Keratinocyte (primary cell): ENCODE results near the gene LRRC42. TPM values are rescaled to one million over a fixed set of nuclear protein-coding genes. Genes with fewer than 3 reads are reported as not detected.

Experiments
- DNase-seq: peaks from one replicate; pipeline ENCODE4 v3.0.0-alpha.2; 2011; ENCODE audit warnings: low read depth, missing footprints, low spot score
- FAIRE-seq: peaks from 2 replicates; lab custom pipeline; 2011; peaks lifted over from hg19 to GRCh38; lab: Jason Lieb, UNC
- H2AFZ ChIP-seq: 2 replicates; pipeline ENCODE4 v1.6.0; 2012; ENCODE audit warnings: low read length, control low read depth, inconsistent platforms; ENCODE audit not compliant: control insufficient read depth
- H3K27ac ChIP-seq: 2 replicates; pipeline ENCODE4 v1.5.1; 2011; ENCODE audit warnings: low read length; ENCODE audit not compliant: control insufficient read depth, insufficient read depth
- H3K27me3 ChIP-seq: 3 replicates; pipeline ENCODE4 v1.6.0; 2011; ENCODE audit warnings: low read length; ENCODE audit not compliant: control insufficient read depth, insufficient read depth; ENCODE audit errors: extremely low read depth
- H3K36me3 ChIP-seq, 2 experiments: 2 replicates in 1 of 2; 3 replicates in 1 of 2; pipeline ENCODE4 v1.5.1; 2011; ENCODE audit warnings: low read length in 2 of 2, mild to moderate bottlenecking in 1 of 2; ENCODE audit not compliant: control insufficient read depth in 2 of 2, insufficient read depth in 2 of 2; ENCODE audit errors: extremely low read depth in 1 of 2
- H3K4me1 ChIP-seq: 3 replicates; pipeline ENCODE4 v1.5.1; 2011; ENCODE audit warnings: low read length; ENCODE audit not compliant: control insufficient read depth, insufficient read depth; ENCODE audit errors: extremely low read depth
- H3K4me2 ChIP-seq: 3 replicates; pipeline ENCODE4 v1.6.0; 2011; ENCODE audit warnings: low read depth, low read length; ENCODE audit not compliant: control insufficient read depth, insufficient read depth; ENCODE audit errors: extremely low read depth
- H3K4me3 ChIP-seq, 3 experiments: fragments of 200-600 bp in 1 of 3; sonication (generic) in 1 of 3; 2 replicates in 2 of 3; 3 replicates in 1 of 3; pipeline ENCODE4 v1.5.1; 2011 to 2016; ENCODE audit warnings: low read length in 3 of 3, mild to moderate bottlenecking in 3 of 3, control low read depth in 2 of 3, inconsistent platforms in 1 of 3, low read depth in 1 of 3, mixed read lengths in 1 of 3, mixed run types in 1 of 3, moderate library complexity in 1 of 3; ENCODE audit not compliant: control insufficient read depth in 2 of 3, insufficient read depth in 2 of 3; ENCODE audit errors: extremely low read depth in 1 of 3
- H3K79me2 ChIP-seq: 2 replicates; pipeline ENCODE4 v1.6.0; 2012; ENCODE audit warnings: low read length; ENCODE audit not compliant: control insufficient read depth, insufficient read depth
- H3K9ac ChIP-seq: 3 replicates; pipeline ENCODE4 v1.6.0; 2011; ENCODE audit warnings: low read length; ENCODE audit not compliant: control insufficient read depth, insufficient read depth; ENCODE audit errors: extremely low read depth
- H3K9me1 ChIP-seq: 3 replicates; pipeline ENCODE4 v1.6.0; 2011; ENCODE audit warnings: low read length; ENCODE audit not compliant: control insufficient read depth, insufficient read depth; ENCODE audit errors: extremely low read depth
- H3K9me3 ChIP-seq: 2 replicates; pipeline ENCODE4 v1.5.1; 2012; ENCODE audit warnings: low read depth, low read length; ENCODE audit not compliant: control insufficient read depth
- H4K20me1 ChIP-seq: 3 replicates; pipeline ENCODE4 v1.6.0; 2011; ENCODE audit warnings: low read length; ENCODE audit not compliant: control insufficient read depth, insufficient read depth; ENCODE audit errors: extremely low read depth
- CTCF ChIP-seq, 3 experiments: IDR thresholded peaks in 1 of 3; conservative IDR thresholded peaks in 1 of 3; optimal IDR thresholded peaks in 1 of 3; 2 replicates in 2 of 3; 3 replicates in 1 of 3; pipeline versions ENCODE3 to v1.5.1; 2011; ENCODE audit warnings: low read length in 3 of 3, mild to moderate bottlenecking in 3 of 3, moderate library complexity in 2 of 3, control low read depth in 1 of 3, inconsistent platforms in 1 of 3; ENCODE audit not compliant: insufficient read depth in 2 of 3; ENCODE audit errors: extremely low read depth in 1 of 3
- EZH2 ChIP-seq: IDR thresholded peaks from one replicate; pipeline ENCODE4 v1.6.1; 2012; ENCODE audit warnings: inconsistent platforms, mild to moderate bottlenecking, low read length, moderate library complexity
- dilution Hi-C: fragments of 300-500 bp; cut with MboI; formaldehyde crosslinking; loops from one replicate; pipeline ENCODE4 v1.7.0; 2020; ENCODE audit warnings: low sequenced_read_pairs; ENCODE audit not compliant: extremely low pct_ligation_motif_present
- polyA plus RNA-seq, 5 experiments: library from polyadenylated mRNA; depleted of rRNA in 3 of 5; stranded (reverse) in 3 of 5; stranded (forward) in 1 of 5; unstranded in 1 of 5; fragments of >200 nt; gene quantifications; 1 replicate in 1 of 5; 2 replicates in 3 of 5; 3 replicates in 1 of 5; pipeline versions ENCODE4 v1.2.1 to v1.2.3, GENCODE V29; 2011 to 2012; ENCODE audit warnings: missing spikeins in 2 of 5, low read depth in 1 of 5, low replicate concordance in 1 of 5

The LRRC42 gene
- polyA plus RNA-seq, 1 donor (not counting 4 experiments of a cell fraction or from before 2014, with no cell fraction given), result 61.8 TPM

- Histone ChIP-seq H3K79me2 (no peaks in the 10 kb centered on the region), H4K20me1 (no peaks in the 10 kb centered on the region), H3K4me2 (no peak overlapping the region), H3K9ac (no peak overlapping the region), H3K27me3 (peaks cover 17% of the 10 kb centered on the region), H3K4me3 (no peak overlapping the region), H3K4me1 (peaks cover 12% of the 10 kb centered on the region), H2AFZ (no peak overlapping the region), H3K27ac (no peak overlapping the region), H3K9me3 (no peaks in the 10 kb centered on the region), H3K36me3 (no peaks in the 10 kb centered on the region), H3K9me1 (no peaks in the 10 kb centered on the region)
- DNase-seq (no peak), FAIRE-seq (no peak)
- TF ChIP-seq EZH2 (no peak), CTCF (optimal IDR thresholded peaks at IDR 0.05 in 1 of 3, IDR thresholded peaks at IDR 0.05 in 1 of 3, conservative IDR thresholded peaks at IDR 0.05 in 1 of 3; ENCODE audit: extremely low read depth in 1 of 3, insufficient read depth in 2 of 3, low read length in 3 of 3) (no peak)
- dilution Hi-C loops, result no loop called here
Measured at GRCh38 chr1:54012863-54013262, 66.7 kb downstream of the LRRC42 start.

- no peak overlapping the region for H3K4me3 ChIP-seq
- peaks cover 17% of the 10 kb centered on the region for H3K27me3 ChIP-seq
- no peaks in the 10 kb centered on the region for H3K9me1 ChIP-seq
- peaks cover 12% of the 10 kb centered on the region for H3K4me1 ChIP-seq
- no peak for FAIRE-seq
- no peak overlapping the region for H3K4me2 ChIP-seq
- H3K9me3 ChIP-seq, result no peaks in the 10 kb centered on the region
- no peak for DNase-seq
- no peak overlapping the region for H2AFZ ChIP-seq
- no peak overlapping the region for H3K9ac ChIP-seq
- no peak overlapping the region for H3K27ac ChIP-seq
- H3K36me3 ChIP-seq, result no peaks in the 10 kb centered on the region
- H4K20me1 ChIP-seq, result no peaks in the 10 kb centered on the region
- no peaks in the 10 kb centered on the region for H3K79me2 ChIP-seq
- dilution Hi-C loops, result no loop called here
- TF ChIP-seq EZH2 (no peak), CTCF (optimal IDR thresholded peaks at IDR 0.05 in 1 of 3, IDR thresholded peaks at IDR 0.05 in 1 of 3, conservative IDR thresholded peaks at IDR 0.05 in 1 of 3; ENCODE audit: extremely low read depth in 1 of 3, insufficient read depth in 2 of 3, low read length in 3 of 3) (no peak)
Measured at GRCh38 chr1:54013393-54014008, 67.4 kb downstream of the LRRC42 start.
